GM18861 (cell line): ENCODE results near the gene MIEN1.
"Not testable (repeated sequence)": the region's sequence is repeated elsewhere in the genome, so short reads cannot be mapped to it uniquely, and the experiment has no call there.

Experiments
- ATAC-seq: cut with Tn5 transposase; IDR thresholded peaks from one replicate; pipeline ENCODE4 v1.9.1; 2021; ENCODE audit not compliant: unreplicated experiment

Gene MIEN1

DNA sequence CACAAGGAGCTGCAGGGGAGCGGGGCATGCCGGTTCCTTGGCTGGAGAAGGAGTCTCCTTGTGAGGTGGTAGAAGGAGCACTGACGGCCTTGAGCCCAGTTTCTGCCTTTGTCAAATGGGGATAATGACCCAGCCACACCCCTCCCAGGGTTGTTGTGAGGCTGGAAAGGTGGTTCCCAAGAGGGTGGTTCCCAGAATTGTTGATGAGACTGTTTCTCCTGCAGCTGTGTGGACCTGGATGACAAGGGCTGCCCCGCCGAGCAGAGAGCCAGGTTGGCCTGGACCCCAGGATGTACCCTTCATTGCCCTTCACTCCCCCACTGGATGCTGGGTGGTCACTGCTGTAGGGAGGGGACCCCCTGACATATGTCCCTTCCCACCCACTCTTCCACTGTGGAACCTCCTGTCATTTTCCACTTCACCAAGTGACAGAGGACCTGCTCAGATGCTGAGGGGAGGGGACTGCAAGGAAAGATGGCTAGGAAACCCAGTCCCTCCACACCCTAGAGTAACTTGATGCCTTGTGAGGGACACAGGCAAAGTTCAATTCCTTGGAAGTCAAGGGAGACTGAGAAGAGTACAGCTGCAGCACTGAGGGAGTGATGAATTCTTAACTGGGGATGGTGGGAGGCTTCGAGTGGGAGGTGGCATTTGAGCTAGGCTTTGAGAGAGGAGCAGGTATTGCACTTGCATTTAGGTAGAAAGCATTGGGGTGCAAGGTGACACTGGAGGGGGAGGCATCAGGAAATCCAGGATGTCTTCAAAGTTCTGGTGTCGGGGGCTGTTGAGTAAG is 10.6 kb downstream of the MIEN1 start:
- ATAC-seq = no peak

DNA sequence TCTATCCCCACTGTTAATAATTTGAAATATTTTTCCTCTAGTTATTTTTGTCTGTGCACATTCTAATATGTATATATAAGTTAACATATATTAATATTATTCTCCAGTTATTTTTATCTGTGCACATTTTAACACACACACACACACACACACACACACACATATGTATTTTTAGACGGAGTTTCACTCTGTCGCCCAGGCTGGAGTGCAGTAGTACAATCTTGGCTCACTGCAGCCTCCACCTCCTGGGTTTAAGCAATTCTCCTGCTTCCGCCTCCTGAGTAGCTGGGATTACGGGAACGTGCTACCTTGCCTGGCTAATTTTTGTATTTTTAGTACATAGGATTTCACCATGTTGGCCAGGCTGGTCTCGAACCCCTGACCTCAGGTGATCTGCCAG is 12.7 kb downstream of the MIEN1 start:
- no peak for ATAC-seq

DNA sequence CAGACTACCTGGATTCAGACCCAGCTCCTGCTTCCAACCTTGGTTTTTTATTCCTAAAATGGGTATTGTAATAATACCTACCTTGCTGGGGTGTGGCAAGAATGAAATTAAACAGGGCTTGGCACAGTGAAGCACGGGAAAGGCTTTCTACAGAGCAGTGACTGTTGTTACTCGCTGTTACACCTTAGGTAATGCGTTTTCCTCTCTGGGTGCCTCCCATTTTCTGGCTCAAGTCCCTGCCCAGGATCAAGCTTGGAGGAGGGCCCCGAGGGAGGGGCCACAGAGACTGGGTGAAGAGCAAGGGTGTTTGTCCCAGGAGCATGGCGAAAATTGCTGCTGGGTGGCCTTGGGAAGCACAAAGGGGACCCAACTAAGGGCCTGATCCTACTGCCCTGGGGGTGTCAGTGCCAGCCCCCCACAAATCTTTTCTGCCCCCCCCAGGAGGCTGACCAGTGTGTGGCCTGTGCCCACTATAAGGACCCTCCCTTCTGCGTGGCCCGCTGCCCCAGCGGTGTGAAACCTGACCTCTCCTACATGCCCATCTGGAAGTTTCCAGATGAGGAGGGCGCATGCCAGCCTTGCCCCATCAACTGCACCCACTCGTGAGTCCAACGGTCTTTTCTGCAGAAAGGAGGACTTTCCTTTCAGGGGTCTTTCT is 13.3 kb downstream of the MIEN1 start:
- no peak for ATAC-seq

DNA sequence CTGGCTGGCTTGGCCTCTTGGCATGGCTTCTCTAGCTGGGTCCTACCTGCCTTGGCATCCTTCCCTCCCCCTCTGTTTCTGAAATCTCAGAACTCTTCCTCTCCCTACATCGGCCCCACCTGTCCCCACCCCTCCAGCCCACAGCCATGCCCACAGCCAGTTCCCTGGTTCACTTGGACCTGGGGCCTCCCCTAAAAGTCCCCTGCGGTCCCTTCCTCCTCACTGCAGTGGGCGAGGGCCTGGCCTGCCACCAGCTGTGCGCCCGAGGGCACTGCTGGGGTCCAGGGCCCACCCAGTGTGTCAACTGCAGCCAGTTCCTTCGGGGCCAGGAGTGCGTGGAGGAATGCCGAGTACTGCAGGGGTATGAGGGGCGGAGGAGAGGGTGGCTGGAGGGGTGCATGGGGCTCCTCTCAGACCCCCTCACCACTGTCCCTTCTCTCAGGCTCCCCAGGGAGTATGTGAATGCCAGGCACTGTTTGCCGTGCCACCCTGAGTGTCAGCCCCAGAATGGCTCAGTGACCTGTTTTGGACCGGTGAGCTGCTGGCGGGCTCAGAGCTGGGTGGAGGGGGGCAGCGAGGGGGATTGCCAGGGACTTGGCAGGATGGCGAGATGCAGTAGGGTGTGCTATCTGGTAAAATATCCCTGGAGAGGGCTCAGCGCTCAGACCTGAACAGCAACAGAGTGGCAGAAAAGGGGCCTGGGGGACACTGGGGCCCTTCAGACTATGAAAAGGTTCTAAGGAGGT is 14.1 kb downstream of the MIEN1 start:
- ATAC-seq = no peak

DNA sequence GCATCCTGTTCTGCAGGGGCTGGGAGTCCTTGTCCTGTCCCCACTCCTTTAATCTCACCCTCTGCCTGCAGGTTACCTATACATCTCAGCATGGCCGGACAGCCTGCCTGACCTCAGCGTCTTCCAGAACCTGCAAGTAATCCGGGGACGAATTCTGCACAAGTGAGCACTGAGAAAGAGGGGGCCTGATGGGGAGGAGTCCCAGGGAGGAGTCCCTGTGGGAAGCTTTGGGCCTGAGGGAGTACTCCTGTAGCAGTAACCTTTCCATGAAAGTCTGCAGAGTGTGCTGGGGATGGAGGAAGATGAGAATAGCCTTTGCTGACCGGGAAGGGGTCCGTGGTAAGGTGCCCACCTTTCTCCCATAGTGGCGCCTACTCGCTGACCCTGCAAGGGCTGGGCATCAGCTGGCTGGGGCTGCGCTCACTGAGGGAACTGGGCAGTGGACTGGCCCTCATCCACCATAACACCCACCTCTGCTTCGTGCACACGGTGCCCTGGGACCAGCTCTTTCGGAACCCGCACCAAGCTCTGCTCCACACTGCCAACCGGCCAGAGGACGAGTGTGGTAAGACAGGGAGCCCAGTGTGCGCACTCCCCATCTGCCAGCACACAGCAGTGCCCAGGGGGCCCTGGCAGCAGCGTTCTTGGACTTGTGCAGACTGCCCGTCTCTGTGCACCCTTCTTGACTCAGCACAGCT is 14.8 kb downstream of the MIEN1 start:
- no peak for ATAC-seq

DNA sequence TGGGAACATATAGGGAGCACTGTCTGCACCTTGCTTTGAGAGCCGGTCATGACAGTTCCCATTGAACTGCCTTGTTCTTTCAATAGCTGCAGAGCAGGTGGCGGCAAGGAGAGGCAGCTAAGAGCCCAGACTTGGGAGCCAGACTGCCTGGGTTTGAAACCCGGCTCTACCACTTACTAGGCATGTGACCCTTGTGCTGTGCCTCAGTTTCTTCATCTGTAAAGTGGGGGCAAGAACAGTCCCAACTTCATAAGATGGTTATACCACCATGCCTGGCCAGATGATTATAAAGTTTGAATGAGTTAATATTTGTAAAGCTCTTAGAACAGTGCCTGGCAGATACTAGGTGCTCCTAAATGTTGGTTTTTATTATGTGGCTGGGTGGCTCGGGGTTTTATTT is 16.1 kb downstream of the MIEN1 start:
- no peak for ATAC-seq

DNA sequence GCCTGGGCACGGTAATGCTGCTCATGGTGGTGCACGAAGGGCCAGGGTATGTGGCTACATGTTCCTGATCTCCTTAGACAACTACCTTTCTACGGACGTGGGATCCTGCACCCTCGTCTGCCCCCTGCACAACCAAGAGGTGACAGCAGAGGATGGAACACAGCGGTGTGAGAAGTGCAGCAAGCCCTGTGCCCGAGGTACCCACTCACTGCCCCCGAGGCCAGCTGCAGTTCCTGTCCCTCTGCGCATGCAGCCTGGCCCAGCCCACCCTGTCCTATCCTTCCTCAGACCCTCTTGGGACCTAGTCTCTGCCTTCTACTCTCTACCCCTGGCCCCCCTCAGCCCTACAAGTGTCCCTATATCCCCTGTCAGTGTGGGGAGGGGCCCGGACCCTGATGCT is 18.5 kb downstream of the MIEN1 start:
- ATAC-seq = no peak

DNA sequence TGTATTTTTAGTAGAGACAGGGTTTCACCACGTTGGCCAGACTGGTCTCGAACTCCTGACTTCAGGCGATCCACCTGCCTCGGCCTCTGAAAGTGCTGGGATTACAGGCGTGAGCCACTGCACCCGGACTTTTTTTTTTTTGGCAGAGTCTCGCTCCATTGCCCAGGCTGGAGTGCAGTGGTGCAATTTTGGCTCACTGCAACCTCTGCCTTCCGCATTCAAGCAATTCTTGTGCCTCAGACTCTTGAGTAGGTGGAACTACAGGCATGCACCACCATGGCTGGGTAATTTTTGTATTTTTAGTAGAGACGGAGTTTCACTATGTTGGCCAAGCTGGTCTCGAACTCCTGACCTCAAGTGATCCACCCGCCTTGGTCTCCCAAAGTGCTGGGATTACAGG is 19.3 kb downstream of the MIEN1 start:
- ATAC-seq = not testable (repeated sequence)

DNA sequence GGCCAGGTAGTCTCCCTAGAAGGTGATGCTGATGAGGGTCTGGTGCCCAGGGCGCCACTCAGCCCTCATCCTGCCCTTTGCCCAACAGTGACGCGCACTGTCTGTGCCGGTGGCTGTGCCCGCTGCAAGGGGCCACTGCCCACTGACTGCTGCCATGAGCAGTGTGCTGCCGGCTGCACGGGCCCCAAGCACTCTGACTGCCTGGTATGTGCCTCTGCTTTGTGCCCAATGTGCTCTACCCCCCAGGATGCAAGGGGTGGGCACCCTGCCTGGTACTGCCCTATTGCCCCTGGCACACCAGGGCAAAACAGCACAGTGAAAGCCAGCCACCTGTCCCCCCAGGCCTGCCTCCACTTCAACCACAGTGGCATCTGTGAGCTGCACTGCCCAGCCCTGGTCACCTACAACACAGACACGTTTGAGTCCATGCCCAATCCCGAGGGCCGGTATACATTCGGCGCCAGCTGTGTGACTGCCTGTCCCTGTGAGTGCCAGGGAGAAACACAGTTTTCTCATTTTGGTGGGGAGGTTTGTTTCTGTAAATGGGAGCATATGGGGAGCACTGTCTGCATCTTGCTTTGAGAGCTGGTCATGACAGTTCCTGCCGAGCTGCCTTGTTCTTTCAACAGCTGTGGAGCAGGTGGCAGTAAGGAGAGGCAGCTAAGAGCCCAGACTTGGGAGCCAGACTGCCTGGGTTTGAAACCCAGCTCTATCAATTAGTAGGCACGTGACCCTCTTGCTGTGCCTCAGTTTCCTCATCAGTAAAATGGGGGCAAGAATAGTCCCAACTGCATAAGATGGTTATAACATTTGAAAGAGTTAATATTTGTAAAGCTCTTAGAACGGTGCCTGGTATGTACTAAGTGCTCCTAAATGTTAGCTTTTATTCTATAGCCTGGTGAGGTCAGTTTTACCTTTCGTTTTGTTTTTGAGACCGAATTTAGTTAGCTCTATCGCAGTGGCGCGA is 20.1 kb downstream of the MIEN1 start:
- ATAC-seq = no peak

DNA sequence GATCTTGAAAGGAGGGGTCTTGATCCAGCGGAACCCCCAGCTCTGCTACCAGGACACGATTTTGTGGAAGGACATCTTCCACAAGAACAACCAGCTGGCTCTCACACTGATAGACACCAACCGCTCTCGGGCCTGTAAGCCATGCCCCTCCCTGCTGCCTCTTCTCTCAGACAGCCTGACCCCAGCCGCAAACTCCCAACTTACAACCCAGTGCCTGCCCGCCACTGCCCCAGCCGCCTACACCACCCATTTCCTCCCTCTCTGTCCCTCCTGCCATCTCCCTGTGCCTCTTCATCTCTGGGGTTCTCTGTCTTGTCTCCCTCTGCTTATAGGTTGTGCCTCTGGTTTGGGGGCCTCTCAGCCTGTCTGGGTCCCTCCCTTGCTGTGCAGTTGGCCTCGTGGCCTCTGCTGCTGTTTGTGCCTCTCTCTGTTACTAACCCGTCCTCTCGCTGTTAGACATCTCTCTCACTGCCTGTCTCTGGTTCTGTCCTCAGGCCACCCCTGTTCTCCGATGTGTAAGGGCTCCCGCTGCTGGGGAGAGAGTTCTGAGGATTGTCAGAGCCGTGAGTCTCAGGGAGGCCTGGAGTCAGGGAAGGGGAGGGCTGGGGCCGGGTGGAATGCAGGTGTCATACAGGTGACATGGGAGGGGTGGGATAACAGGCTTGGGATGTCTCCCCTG is 20.9 kb downstream of the MIEN1 start:
- ATAC-seq = no peak

DNA sequence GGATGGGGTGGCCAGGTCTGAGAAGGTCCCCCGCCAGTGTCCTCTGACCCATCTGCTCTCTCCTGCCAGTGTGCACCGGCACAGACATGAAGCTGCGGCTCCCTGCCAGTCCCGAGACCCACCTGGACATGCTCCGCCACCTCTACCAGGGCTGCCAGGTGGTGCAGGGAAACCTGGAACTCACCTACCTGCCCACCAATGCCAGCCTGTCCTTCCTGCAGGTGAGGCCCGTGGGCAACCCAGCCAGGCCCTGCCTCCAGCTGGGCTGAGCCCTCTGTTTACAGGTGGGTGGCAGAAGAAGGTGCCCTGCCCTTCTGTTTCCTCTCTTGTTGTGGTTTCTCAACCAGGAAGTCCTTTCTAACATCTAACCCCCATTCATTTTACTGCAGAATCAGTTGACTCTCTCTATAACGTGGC is 23.4 kb downstream of the MIEN1 start:
- ATAC-seq = no peak

DNA sequence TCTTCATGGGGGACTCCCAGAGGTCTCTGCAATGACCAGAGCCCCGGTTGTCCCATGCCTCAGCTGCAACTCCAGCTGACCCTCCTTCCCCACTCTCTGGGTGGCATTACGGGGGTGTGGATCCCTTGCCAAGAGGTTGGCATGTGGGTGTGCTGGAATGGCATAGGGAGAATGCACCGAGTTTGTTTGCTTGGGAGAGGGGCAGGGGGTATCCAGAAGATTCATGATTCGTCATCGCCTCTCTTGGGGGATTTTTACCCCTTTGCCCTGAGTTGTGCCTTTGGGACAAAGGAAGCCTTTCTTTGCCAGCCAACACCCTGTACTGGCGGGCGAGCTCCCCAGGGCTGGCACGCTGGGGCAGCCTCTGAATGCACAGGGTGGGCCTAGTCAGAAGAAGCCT is 23.9 kb downstream of the MIEN1 start:
- no peak for ATAC-seq

DNA sequence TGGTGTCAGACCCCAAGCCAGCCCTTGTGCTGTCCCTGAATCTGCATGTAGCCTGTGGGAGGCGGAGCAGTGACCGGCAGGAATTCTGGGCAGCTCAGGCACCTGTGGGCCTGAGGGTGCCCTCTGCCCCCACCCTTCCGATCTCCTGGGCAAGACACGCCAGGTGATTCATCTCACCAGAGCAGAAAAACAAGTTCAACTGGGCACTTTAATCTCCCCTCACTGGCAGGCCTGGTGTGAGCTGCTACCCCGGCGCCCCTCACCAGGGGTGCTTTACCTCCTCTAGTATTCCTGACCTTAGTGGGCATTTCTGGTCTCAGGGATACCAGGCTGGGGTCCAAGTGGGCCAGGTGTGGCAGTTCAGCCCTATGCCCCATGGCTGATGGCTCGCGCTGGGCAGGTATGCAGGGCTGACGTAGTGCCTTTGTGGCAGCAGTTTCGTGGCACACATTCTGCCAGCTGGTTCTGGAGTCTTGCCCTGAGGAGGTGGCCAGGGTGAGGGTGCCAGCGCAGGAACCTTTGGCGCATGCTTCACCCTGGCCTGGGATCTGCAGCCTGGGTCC is 24.5 kb downstream of the MIEN1 start:
- ATAC-seq = no peak

DNA sequence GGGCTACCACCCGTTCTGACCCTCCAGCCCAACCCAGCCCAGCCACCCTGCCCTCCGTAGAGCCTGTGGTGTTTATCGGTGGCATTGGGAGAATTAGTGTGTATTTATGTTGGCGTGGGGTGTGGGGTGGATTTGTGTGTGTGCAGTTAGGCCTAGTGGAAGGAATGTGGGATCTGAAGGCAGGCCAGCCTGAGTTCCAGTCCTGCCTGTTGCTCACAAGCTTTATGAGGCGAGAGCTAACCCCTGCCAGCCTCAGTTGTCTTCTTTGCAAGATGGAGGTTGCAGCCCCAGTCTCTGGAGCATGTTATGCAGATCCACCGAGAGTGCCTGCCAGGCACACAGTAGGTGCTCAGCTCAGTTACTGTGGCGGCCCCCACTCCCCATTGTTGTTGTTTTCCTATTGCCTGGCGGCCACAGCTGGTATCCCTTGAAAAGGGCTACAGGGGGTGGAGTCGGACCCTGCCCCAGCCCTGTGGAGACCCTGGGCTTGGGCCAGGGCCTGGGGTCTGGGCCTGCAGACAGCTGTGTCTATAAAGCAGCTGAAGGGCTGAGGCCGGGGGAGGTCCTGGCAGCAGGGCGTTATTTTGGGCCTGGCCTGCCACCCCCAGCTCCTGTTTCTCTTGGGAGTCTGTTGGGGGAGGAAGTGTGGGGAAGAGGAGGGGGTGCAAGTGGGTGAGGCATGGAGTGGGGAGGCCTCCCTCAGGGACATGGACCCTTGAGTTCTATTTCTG is 25.3 kb downstream of the MIEN1 start:
- ATAC-seq = no peak

DNA sequence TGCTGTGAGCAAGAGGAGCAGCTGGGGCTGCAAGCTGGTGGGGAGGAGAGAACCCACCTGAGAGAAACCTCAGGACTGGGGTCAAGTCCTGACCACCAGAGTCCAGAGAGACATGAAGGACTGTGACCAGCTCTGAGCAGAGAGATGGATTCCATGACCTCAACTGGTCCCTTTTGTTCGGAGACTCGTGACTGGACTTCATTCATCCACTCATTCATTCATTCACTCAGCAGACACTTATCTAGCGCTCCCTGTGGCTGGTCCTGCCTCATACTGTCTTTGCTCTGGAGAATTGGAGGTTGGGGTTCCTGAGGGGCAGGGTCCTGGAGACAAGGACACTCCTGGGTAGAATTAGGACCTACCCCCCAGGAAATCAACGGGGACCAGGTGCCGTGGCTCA is 26.4 kb downstream of the MIEN1 start:
- no peak for ATAC-seq

DNA sequence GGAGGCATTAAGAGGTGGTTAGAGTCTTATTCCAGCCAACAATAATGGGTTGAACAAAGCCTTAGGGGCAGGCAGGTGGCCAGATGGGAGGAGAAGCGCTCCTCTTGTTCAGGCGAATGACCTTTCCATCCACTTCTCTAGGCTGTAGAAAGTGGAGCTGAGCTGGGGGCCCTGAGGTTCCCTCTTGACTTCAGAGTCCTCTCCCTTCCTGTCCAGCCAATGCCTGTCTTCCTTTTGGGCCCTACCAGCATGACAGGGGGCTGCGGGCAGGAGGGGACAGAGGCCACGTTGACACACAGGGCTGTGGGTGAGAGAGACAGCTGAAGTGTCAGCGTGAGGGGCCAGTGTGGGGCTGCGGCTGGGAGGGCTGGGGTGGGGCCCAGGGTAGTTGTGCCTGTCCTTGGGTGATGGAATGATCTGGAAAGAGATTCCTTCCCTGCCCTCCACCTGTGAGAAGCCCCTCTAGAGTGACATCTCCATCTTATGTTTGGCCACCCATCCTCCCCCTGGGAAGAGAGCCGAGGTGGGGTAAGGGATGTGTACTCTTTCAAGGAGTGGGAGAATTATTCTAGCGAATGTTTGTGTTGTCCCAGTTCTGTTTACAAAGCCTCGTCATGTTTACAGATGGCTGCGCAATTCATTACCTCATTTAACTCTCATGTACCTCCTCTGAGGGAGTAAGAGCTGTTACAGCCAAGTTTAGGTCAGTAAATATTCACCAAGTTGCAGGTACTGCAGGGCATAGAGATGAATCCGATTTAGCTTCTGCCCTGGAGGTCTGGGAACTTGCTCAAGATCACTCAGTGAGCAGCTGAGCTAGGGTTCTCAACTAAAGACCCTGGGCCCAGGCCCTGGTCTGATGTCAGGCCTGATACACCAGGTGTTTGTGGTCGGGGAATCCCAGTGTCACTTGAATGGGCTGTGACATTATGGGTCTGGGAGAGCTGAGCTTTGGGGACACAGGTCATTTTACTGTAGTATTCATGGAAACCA is 27.1 kb downstream of the MIEN1 start:
- no peak for ATAC-seq

DNA sequence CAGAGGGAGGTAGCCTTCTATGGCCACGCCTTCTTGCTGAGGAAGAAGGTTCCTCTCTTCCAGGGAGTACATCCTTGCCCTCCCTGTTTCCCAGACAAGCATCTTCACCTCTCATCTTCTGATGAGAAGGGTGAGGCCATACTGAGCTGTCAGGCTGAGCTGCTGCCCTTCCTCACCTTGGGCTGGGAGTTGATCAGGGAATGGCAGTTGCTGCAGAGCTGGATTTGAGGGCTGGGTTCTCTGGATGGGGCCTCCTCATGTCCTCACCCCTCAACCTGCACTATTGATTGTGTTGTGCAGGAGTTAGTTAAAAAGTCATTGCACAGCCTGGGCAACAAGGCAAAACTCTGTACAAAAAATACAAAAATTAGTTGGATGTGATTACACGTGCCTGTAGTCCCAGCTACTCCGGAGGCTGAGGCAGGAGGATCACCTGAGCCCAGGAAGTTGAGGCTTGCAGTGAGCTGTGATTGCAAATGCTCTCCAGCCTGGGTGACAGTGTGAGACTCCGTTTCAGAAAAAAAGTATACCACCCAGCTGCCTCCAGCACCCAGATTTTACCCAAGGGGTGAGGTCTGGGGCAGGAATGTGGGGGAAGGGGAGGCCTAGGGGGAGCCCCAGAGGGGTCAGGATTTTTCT is 28.4 kb downstream of the MIEN1 start:
- ATAC-seq = no peak
